Caco-2 (cell line): Measurements from ENCODE around the gene OR4D11. TPM values are rescaled to one million over a fixed set of nuclear protein-coding genes. Genes with fewer than 3 reads are reported as not detected.

Experiments used
- BruUV-seq: library from RNA; stranded (reverse); fragments of 400-500 nt; replicated peaks from 2 replicates; lab custom pipeline; 2021; lab: Mats Ljungman, UMichigan
- CTCF ChIA-PET: fragments of 300-600 bp; sonication (Branson Sonifier 250); formaldehyde crosslinking; loops from one replicate; lab custom pipeline; 2022; ENCODE audit warnings: antibody characterized with exemption; lab: Charles Lee
- POLR2A ChIA-PET: fragments of 300-600 bp; sonication (Branson Sonifier 250); formaldehyde crosslinking; loops from one replicate; lab custom pipeline; 2022; ENCODE audit warnings: antibody characterized with exemption; lab: Charles Lee
- DNase-seq, 2 experiments: peaks; one replicate each; pipeline versions ENCODE4 v3.0.0 to v3.0.0-alpha.2; 2020 to 2022
- H3K27me3 ChIP-seq: replicated peaks from 2 replicates; pipeline ENCODE4 v1.6.0; 2011; ENCODE audit warnings: low read length; ENCODE audit not compliant: control insufficient read depth, insufficient read depth
- H3K36me3 ChIP-seq: 2 replicates; pipeline ENCODE4 v1.5.1; 2011; ENCODE audit warnings: low read length; ENCODE audit not compliant: control insufficient read depth, insufficient read depth
- H3K4me1 ChIP-seq: fragments of 250-450 bp; sonication (Bioruptor Pico); 2 replicates; pipeline ENCODE4 v1.5.1; 2020; ENCODE audit warnings: mild to moderate bottlenecking
- H3K4me3 ChIP-seq: 2 replicates; pipeline ENCODE4 v1.5.1; 2011; ENCODE audit warnings: low read depth, mild to moderate bottlenecking, control low read depth, low read length
- H3K9me3 ChIP-seq: fragments of 250-450 bp; sonication (Bioruptor Pico); 2 replicates; pipeline ENCODE4 v1.5.1; 2020; ENCODE audit warnings: mild to moderate bottlenecking, moderate library complexity
- H3K27ac Mint-ChIP-seq: one replicate; pipeline ENCODE4 v1.8.0; 2022; ENCODE audit warnings: mixed read lengths; ENCODE audit not compliant: unreplicated experiment
- H3K27me3 Mint-ChIP-seq: one replicate; pipeline ENCODE4 v1.8.0; 2022; ENCODE audit warnings: mixed read lengths; ENCODE audit not compliant: insufficient read depth, unreplicated experiment
- H3K36me3 Mint-ChIP-seq: one replicate; pipeline ENCODE4 v1.8.0; 2022; ENCODE audit warnings: mild to moderate bottlenecking, mixed read lengths; ENCODE audit not compliant: insufficient read depth, unreplicated experiment
- H3K4me1 Mint-ChIP-seq: one replicate; pipeline ENCODE4 v1.8.0; 2022; ENCODE audit warnings: low read depth, mixed read lengths; ENCODE audit not compliant: unreplicated experiment
- H3K4me3 Mint-ChIP-seq: one replicate; pipeline ENCODE4 v1.8.0; 2022; ENCODE audit warnings: mild to moderate bottlenecking, moderate library complexity, mixed read lengths; ENCODE audit not compliant: unreplicated experiment
- H3K9me3 Mint-ChIP-seq: one replicate; pipeline ENCODE4 v1.8.0; 2022; ENCODE audit warnings: mixed read lengths; ENCODE audit not compliant: unreplicated experiment
- CTCF ChIP-seq, 2 experiments: fragments of 200-600 bp in 1 of 2; IDR thresholded peaks; 1 replicate in 1 of 2; 2 replicates in 1 of 2; pipeline versions ENCODE4 v1.5.1 to v1.8.0; 2011 to 2022; ENCODE audit warnings: antibody characterized with exemption in 1 of 2, control low read depth in 1 of 2, inconsistent platforms in 1 of 2, low read depth in 1 of 2, low read length in 1 of 2, mild to moderate bottlenecking in 1 of 2, moderate library complexity in 1 of 2; ENCODE audit not compliant: insufficient read depth in 1 of 2, severe bottlenecking in 1 of 2, unreplicated experiment in 1 of 2
- intact Hi-C: fragments of 100-400 bp; cut with micrococcal nuclease; formaldehyde crosslinking; loops from one replicate; pipeline ENCODE4 v1.10.0; 2022; ENCODE audit not compliant: unreplicated experiment
- total RNA-seq: library from RNA; stranded (reverse); gene quantifications from 2 replicates; pipeline ENCODE4 v1.2.3, GENCODE V29; 2022

Gene OR4D11
- total RNA-seq, 1 experiment from 2014 or later = not detected

GRCh38 chr11:59479906-59480305, 23.5 kb upstream of the OR4D11 start:
- no peaks in the 10 kb centered on the region for H3K4me1 ChIP-seq
- H3K36me3 ChIP-seq = no peaks in the 10 kb centered on the region
- POLR2A ChIA-PET = no interaction called here
- intact Hi-C loops = no loop called here
- no peaks in the 10 kb centered on the region for H3K9me3 ChIP-seq
- no peak for TF ChIP-seq CTCF (IDR thresholded peaks at IDR 0.05; ENCODE audit: insufficient read depth in 1 of 2, low read depth in 1 of 2, low read length in 1 of 2, severe bottlenecking in 1 of 2, unreplicated experiment in 1 of 2)
- H3K36me3 Mint-ChIP-seq = no peaks in the 10 kb centered on the region
- H3K27me3 Mint-ChIP-seq = peaks cover 26% of the 10 kb centered on the region
- BruUV-seq = no TSS peak
- no peaks in the 10 kb centered on the region for H3K27me3 ChIP-seq
- H3K4me1 Mint-ChIP-seq = no peaks in the 10 kb centered on the region
- CTCF ChIA-PET = no interaction called here
- no peak overlapping the region for H3K4me3 Mint-ChIP-seq
- DNase-seq = no peak
- no peaks in the 10 kb centered on the region for H3K9me3 Mint-ChIP-seq
- no peak overlapping the region for H3K4me3 ChIP-seq
- H3K27ac Mint-ChIP-seq = no peak overlapping the region

GRCh38 chr11:59480359-59480758, 23.0 kb upstream of the OR4D11 start:
- ChIA-PET POLR2A (no interaction called here), CTCF (no interaction called here)
- Histone ChIP-seq H3K36me3 (no peaks in the 10 kb centered on the region), H3K9me3 (no peaks in the 10 kb centered on the region), H3K4me3 (no peak overlapping the region), H3K4me1 (no peaks in the 10 kb centered on the region), H3K27me3 (no peaks in the 10 kb centered on the region)
- no TSS peak for BruUV-seq
- no peak for TF ChIP-seq CTCF (IDR thresholded peaks at IDR 0.05; ENCODE audit: insufficient read depth in 1 of 2, low read depth in 1 of 2, low read length in 1 of 2, severe bottlenecking in 1 of 2, unreplicated experiment in 1 of 2)
- no peak overlapping the region for H3K27ac Mint-ChIP-seq
- DNase-seq = no peak
- H3K4me1 Mint-ChIP-seq = no peaks in the 10 kb centered on the region
- H3K4me3 Mint-ChIP-seq = no peak overlapping the region
- no peaks in the 10 kb centered on the region for H3K9me3 Mint-ChIP-seq
- intact Hi-C loops = no loop called here
- H3K27me3 Mint-ChIP-seq = peaks cover 24% of the 10 kb centered on the region
- H3K36me3 Mint-ChIP-seq = no peaks in the 10 kb centered on the region

DNA sequence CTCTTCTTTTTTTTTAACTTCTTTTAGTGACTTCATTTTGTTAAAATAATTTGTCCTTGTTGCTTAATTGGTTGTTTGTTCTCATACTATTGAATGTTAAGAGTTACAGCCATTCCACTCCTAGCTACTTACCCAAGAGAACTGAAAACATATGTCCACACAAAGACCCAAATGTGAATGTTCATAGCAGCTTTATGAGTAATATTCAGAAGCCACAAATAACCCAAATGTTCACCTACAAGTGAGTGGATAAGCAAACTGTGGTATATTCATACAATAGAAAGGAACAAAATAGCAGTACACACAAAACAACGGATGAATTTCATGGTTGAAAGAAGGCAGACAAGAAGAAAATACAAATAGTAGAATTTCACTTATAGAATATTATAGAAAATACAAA, 1.4 kb upstream of the OR4D11 start:
- H3K4me1 ChIP-seq = no peaks in the 10 kb centered on the region
- no peaks in the 10 kb centered on the region for H3K4me1 Mint-ChIP-seq
- no peak for DNase-seq
- no peaks in the 10 kb centered on the region for H3K36me3 ChIP-seq
- peaks cover 12% of the 10 kb centered on the region for H3K9me3 Mint-ChIP-seq
- no peaks in the 10 kb centered on the region; the same call in 1 of the 2 replicates for H3K27me3 ChIP-seq
- H3K36me3 Mint-ChIP-seq = no peaks in the 10 kb centered on the region
- intact Hi-C loops = no loop called here
- TF ChIP-seq CTCF (IDR thresholded peaks at IDR 0.05; ENCODE audit: insufficient read depth in 1 of 2, low read depth in 1 of 2, low read length in 1 of 2, severe bottlenecking in 1 of 2, unreplicated experiment in 1 of 2) = no peak
- H3K9me3 ChIP-seq = peaks cover 3% of the 10 kb centered on the region; the same call in 1 of the 2 replicates
- H3K4me3 ChIP-seq = no peak overlapping the region
- no peak overlapping the region for H3K4me3 Mint-ChIP-seq
- no TSS peak for BruUV-seq
- ChIA-PET POLR2A (no interaction called here), CTCF (no interaction called here)
- H3K27ac Mint-ChIP-seq = no peak overlapping the region
- H3K27me3 Mint-ChIP-seq = peaks cover 24% of the 10 kb centered on the region
